ENCODE measurements around the gene RANBP3. TPM values are rescaled to one million over a fixed set of nuclear protein-coding genes. Genes with fewer than 3 reads are reported as not detected.

Gene RANBP3
- total and polyA plus RNA-seq, 7 experiments from 2014 or later: 7.0 to 104 (median 92.0) TPM

GRCh38 chr19:5904352-5905113, 73.4 kb downstream of the RANBP3 start, which contains the start of gene VMAC:
VMAC (plus strand) TSS chr19:5904872; CDS start chr19:5904891, 19 bp downstream.
- Mint-ChIP-seq H3K36me3 (peaks cover 3 to 8% (median 4%) of the 10 kb centered on the region in 5 donors), H3K27ac (peak within 1 kb of the TSS; percentile 96 to 100 (median 100)), H3K4me1 (peaks cover 21 to 53% (median 30%) of the 10 kb centered on the region in 7 donors), H3K4me3 (peak within 1 kb of the TSS; percentile 89 to 99 (median 96)), H3K9me3 (no peaks in the 10 kb centered on the region), H3K27me3 (no peaks in the 10 kb centered on the region)
- ATAC-seq (peak; percentile 85), DNase-seq (peak in 8 of 9 donors; percentile 99 to 100 (median 100))
- Histone ChIP-seq H3K27ac (ENCODE audit: low read depth, low read length) (peak within 1 kb of the TSS; percentile 93), H3K36me3 (ENCODE audit: control insufficient read depth in 2 of 3, insufficient read depth in 3 of 3, low read length in 3 of 3) (peaks cover 0 to 23% (median 0%) of the 10 kb centered on the region in 3 experiments), H3K4me3 (ENCODE audit: low read length) (peak within 1 kb of the TSS; percentile 89), H3K4me1 (ENCODE audit: control insufficient read depth in 2 of 2, insufficient read depth in 2 of 2, low read length in 2 of 2) (peaks cover 18 to 19% of the 10 kb centered on the region in 2 donors), H3K27me3 (ENCODE audit: control insufficient read depth in 2 of 2, insufficient read depth in 2 of 2, low read length in 2 of 2) (no peaks in the 10 kb centered on the region), H3K9me3 (ENCODE audit: control insufficient read depth in 2 of 3, low read length in 3 of 3) (no peaks in the 10 kb centered on the region)
- intact Hi-C loops (cut with micrococcal nuclease): loop anchor here (1.0 to 10.0 kb wide), 24 partner anchors 46 to 1630 kb away; partner anchors contain the start of genes CATSPERD (in 2 of the 2), GPR108 (in 2 of the 2), LONP1 (in 2 of the 2) and MICOS13 (in 2 of the 2)
- ChIA-PET POLR2A (interaction anchor here (0.8 to 6.0 kb wide), 19 partner anchors 9 to 1264 kb away, joined by 3 to 48 read pairs (median 6); partner anchors contain the start of genes CATSPERD, LONP1, RANBP3 and RPL36), CTCF (interaction anchor here (0.7 to 2.4 kb wide), 6 partner anchors 44 to 100 kb away, joined by 3 to 8 read pairs (median 4); partner anchors contain the start of gene NRTN)

GRCh38 chr19:5903624-5904351, 74.2 kb downstream of the RANBP3 start, which contains the start of gene NDUFA11:
NDUFA11 (minus strand) TSS chr19:5903790; CDS start chr19:5903708, 82 bp downstream.
- ATAC-seq (peak; percentile 66), DNase-seq (peak; percentile 96 to 100 (median 98))
- ChIA-PET POLR2A (interaction anchor here (0.8 to 6.0 kb wide), 22 partner anchors 9 to 1263 kb away, joined by 3 to 48 read pairs (median 6); partner anchors contain the start of genes CATSPERD, LONP1, RANBP3 and RPL36), CTCF (interaction anchor here (0.9 to 2.4 kb wide), 4 partner anchors 45 to 100 kb away, joined by 4 to 8 read pairs (median 4); partner anchors contain the start of gene NRTN)
- Mint-ChIP-seq H3K27me3 (no peaks in the 10 kb centered on the region), H3K4me3 (peak within 1 kb of the TSS; percentile 89 to 99 (median 96)), H3K4me1 (peaks cover 21 to 53% (median 30%) of the 10 kb centered on the region in 7 donors), H3K36me3 (peaks cover 3 to 8% (median 4%) of the 10 kb centered on the region in 5 donors), H3K9me3 (no peaks in the 10 kb centered on the region), H3K27ac (peak within 1 kb of the TSS; percentile 96 to 100 (median 100))
- H3K36me3 ChIP-seq (ENCODE audit: control insufficient read depth in 2 of 3, insufficient read depth in 3 of 3, low read length in 3 of 3): peaks cover 0 to 16% (median 0%) of the 10 kb centered on the region in 3 experiments
- H3K9me3 ChIP-seq (ENCODE audit: control insufficient read depth in 2 of 3, low read length in 3 of 3): no peaks in the 10 kb centered on the region
- no peaks in the 10 kb centered on the region for H3K27me3 ChIP-seq (ENCODE audit: control insufficient read depth in 2 of 2, insufficient read depth in 2 of 2, low read length in 2 of 2)
- intact Hi-C loops (cut with micrococcal nuclease): loop anchor here (1.0 to 10.0 kb wide), 24 partner anchors 47 to 1631 kb away; partner anchors contain the start of genes CATSPERD (in 2 of the 2), GPR108 (in 2 of the 2), LONP1 (in 2 of the 2) and MICOS13 (in 2 of the 2)
- H3K4me1 ChIP-seq (ENCODE audit: control insufficient read depth in 2 of 2, insufficient read depth in 2 of 2, low read length in 2 of 2): peaks cover 18 to 19% of the 10 kb centered on the region in 2 donors
- peak within 1 kb of the TSS; percentile 93 for H3K27ac ChIP-seq (ENCODE audit: low read depth, low read length)
- H3K4me3 ChIP-seq (ENCODE audit: low read length): peak within 1 kb of the TSS; percentile 84

GRCh38 chr19:5903056-5903623, 74.8 kb downstream of the RANBP3 start:
- Mint-ChIP-seq H3K27ac (peak overlapping the region; percentile 96 to 100 (median 100)), H3K36me3 (peaks cover 3 to 8% (median 4%) of the 10 kb centered on the region in 5 donors), H3K4me1 (peaks cover 21 to 53% (median 30%) of the 10 kb centered on the region in 7 donors), H3K9me3 (no peaks in the 10 kb centered on the region), H3K27me3 (no peaks in the 10 kb centered on the region), H3K4me3 (peak overlapping the region; percentile 89 to 99 (median 96))
- no peaks in the 10 kb centered on the region for H3K9me3 ChIP-seq (ENCODE audit: control insufficient read depth in 2 of 3, low read length in 3 of 3)
- H3K4me3 ChIP-seq (ENCODE audit: low read length): peak overlapping the region; percentile 84
- ATAC-seq (no peak), DNase-seq (no peak)
- intact Hi-C loops (cut with micrococcal nuclease): loop anchor here (5.0 to 10.0 kb wide), 5 partner anchors 281 to 1501 kb away; partner anchors contain the start of genes CHAF1A (in 1 of the 2), HDGFL2 (in 1 of the 2), KDM4B (in 1 of the 2) and SAFB (in 1 of the 2)
- H3K27me3 ChIP-seq (ENCODE audit: control insufficient read depth in 2 of 2, insufficient read depth in 2 of 2, low read length in 2 of 2): no peaks in the 10 kb centered on the region
- POLR2A ChIA-PET: interaction anchor here (0.5 to 6.0 kb wide), 19 partner anchors 8 to 1262 kb away, joined by 3 to 48 read pairs (median 6); partner anchors contain the start of genes CATSPERD, DUS3L, LONP1 and RPL36
- peaks cover 18 to 19% of the 10 kb centered on the region in 2 donors for H3K4me1 ChIP-seq (ENCODE audit: control insufficient read depth in 2 of 2, insufficient read depth in 2 of 2, low read length in 2 of 2)
- CTCF ChIA-PET: interaction anchor here (2.4 kb wide), 1 partner anchor 99 kb away, joined by 8 read pairs; the partner anchor contains the start of gene NRTN
- peaks cover 0 to 17% (median 0%) of the 10 kb centered on the region in 3 experiments for H3K36me3 ChIP-seq (ENCODE audit: control insufficient read depth in 2 of 3, insufficient read depth in 3 of 3, low read length in 3 of 3)
- H3K27ac ChIP-seq (ENCODE audit: low read depth, low read length): peak overlapping the region; percentile 93

- Mint-ChIP-seq H3K27ac (peak overlapping the region in 7 of 9 donors; percentile 3 to 79 (median 73)), H3K9me3 (no peaks in the 10 kb centered on the region), H3K4me1 (peaks cover 14 to 37% (median 20%) of the 10 kb centered on the region in 7 donors), H3K4me3 (peak overlapping the region in 6 of 10 donors; percentile 31 to 68 (median 47)), H3K36me3 (peaks cover 0 to 8% (median 3%) of the 10 kb centered on the region in 5 donors), H3K27me3 (no peaks in the 10 kb centered on the region)
- peaks cover 15 to 18% of the 10 kb centered on the region in 2 donors for H3K4me1 ChIP-seq (ENCODE audit: control insufficient read depth in 2 of 2, insufficient read depth in 2 of 2, low read length in 2 of 2)
- no peak overlapping the region for H3K27ac ChIP-seq (ENCODE audit: low read depth, low read length)
- peaks cover 0 to 33% (median 0%) of the 10 kb centered on the region in 3 experiments for H3K36me3 ChIP-seq (ENCODE audit: control insufficient read depth in 2 of 3, insufficient read depth in 3 of 3, low read length in 3 of 3)
- ChIA-PET CTCF (interaction anchor here (0.6 kb wide), 1 partner anchor 1221 kb away, joined by 3 read pairs; no protein-coding TSS in a partner anchor), POLR2A (no interaction called here)
- no peaks in the 10 kb centered on the region for H3K27me3 ChIP-seq (ENCODE audit: control insufficient read depth in 2 of 2, insufficient read depth in 2 of 2, low read length in 2 of 2)
- intact Hi-C loops (cut with micrococcal nuclease): loop anchor here (5.0 to 10.0 kb wide), 5 partner anchors 279 to 1499 kb away; partner anchors contain the start of genes CHAF1A (in 1 of the 2), HDGFL2 (in 1 of the 2), KDM4B (in 1 of the 2) and SAFB (in 1 of the 2)
- DNase-seq: no peak
- no peak overlapping the region for H3K4me3 ChIP-seq (ENCODE audit: low read length)
- ATAC-seq: no peak
- H3K9me3 ChIP-seq (ENCODE audit: control insufficient read depth in 2 of 3, low read length in 3 of 3): no peaks in the 10 kb centered on the region
Observed at GRCh38 chr19:5900976-5901375, 77.0 kb downstream of the RANBP3 start.

DNA sequence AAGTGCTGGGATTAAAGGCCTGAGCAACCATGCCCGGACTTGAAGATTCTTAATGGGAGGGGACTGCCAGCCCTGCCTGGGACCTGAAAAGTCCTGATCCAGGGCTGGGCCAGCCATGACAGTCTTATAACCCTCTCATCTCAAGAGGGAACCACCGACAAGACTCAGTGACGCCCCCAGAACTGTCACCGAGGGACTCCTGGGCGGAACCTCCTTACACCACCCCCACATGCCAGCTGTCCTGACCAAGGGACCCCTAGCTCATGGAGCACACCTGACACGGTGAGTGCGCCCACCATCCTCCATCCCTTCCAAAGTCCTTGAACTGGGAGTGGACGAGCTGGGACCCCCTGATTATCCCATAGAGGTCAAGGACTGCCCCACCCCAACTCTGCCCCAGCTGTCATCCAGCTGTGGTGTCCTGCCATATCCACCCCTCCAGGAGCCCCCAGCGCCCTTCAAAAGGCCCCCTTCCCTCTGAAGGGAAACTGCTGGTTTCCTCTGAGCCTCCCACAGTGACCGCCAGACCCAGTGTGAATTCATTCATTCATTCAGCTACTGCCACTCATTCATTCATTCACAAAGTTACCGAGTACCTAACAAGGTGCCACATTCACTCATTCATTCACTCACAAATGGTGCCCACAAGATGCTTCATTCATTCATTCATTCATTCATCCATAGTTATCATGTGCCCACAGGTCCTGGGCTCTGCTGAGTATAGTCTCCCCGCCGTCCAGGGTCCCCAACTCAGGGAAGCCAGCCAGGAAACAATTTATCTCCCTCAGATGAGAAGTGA, 78.0 kb downstream of the RANBP3 start:
- Histone ChIP-seq H3K27me3 (ENCODE audit: control insufficient read depth in 2 of 2, insufficient read depth in 2 of 2, low read length in 2 of 2) (no peaks in the 10 kb centered on the region), H3K27ac (ENCODE audit: low read depth, low read length) (no peak overlapping the region), H3K4me3 (ENCODE audit: low read length) (no peak overlapping the region), H3K36me3 (ENCODE audit: control insufficient read depth in 2 of 3, insufficient read depth in 3 of 3, low read length in 3 of 3) (peaks cover 0 to 44% (median 0%) of the 10 kb centered on the region in 3 experiments), H3K4me1 (ENCODE audit: control insufficient read depth in 2 of 2, insufficient read depth in 2 of 2, low read length in 2 of 2) (peaks cover 8% of the 10 kb centered on the region in 2 donors), H3K9me3 (ENCODE audit: control insufficient read depth in 2 of 3, low read length in 3 of 3) (no peaks in the 10 kb centered on the region)
- H3K4me3 Mint-ChIP-seq: peak overlapping the region in 2 of 10 donors; percentile 23 to 29
- H3K27ac Mint-ChIP-seq: peak overlapping the region in 3 of 9 donors; percentile 13 to 53 (median 32)
- peaks cover 0 to 8% (median 3%) of the 10 kb centered on the region in 5 donors for H3K36me3 Mint-ChIP-seq
- no peaks in the 10 kb centered on the region for H3K27me3 Mint-ChIP-seq
- DNase-seq (no peak), ATAC-seq (no peak)
- CTCF ChIA-PET: no interaction called here
- intact Hi-C loops (cut with micrococcal nuclease): loop anchor here (5.0 to 10.0 kb wide), 5 partner anchors 278 to 1498 kb away; partner anchors contain the start of genes CHAF1A (in 1 of the 2), HDGFL2 (in 1 of the 2), KDM4B (in 1 of the 2) and SAFB (in 1 of the 2)
- peaks cover 14 to 26% (median 19%) of the 10 kb centered on the region in 7 donors for H3K4me1 Mint-ChIP-seq
- POLR2A ChIA-PET: interaction anchor here (0.5 to 0.6 kb wide), 2 partner anchors 9 to 72 kb away, joined by 3 read pairs; no protein-coding TSS in a partner anchor
- no peaks in the 10 kb centered on the region for H3K9me3 Mint-ChIP-seq

Measured in naive thymus-derived CD4-positive, alpha-beta T cell (primary cell).